ENCODE results near the gene CDHR1.

The CDHR1 gene

GRCh38 chr10:84152769-84153168, 41.6 kb upstream of the CDHR1 start:
- Histone ChIP-seq H4K20me1 (ENCODE audit: insufficient read depth, low read length) (peaks cover 6% of the 10 kb centered on the region; the same call in 1 of the 2 replicates), H3K36me3 (replicated peaks; ENCODE audit: low read depth, low read length) (peaks cover 52% of the 10 kb centered on the region)

GRCh38 chr10:84155521-84155920, 38.8 kb upstream of the CDHR1 start:
- no peak overlapping the region for H3K9ac ChIP-seq (ENCODE audit: low read length)
- H3K36me3 ChIP-seq (replicated peaks; ENCODE audit: low read depth, low read length), result peaks cover 47% of the 10 kb centered on the region

More at GRCh38 chr10:84152769-84153168, 41.6 kb upstream of the CDHR1 start:
- Histone ChIP-seq H2AFZ (ENCODE audit: low read depth, low read length) (no peak overlapping the region), H3K79me2 (ENCODE audit: low read length) (peaks cover 70% of the 10 kb centered on the region), H3K9ac (ENCODE audit: low read length) (no peak overlapping the region), H3K4me2 (ENCODE audit: low read length) (no peak overlapping the region), H3K27me3 (ENCODE audit: low read depth, low read length) (no peaks in the 10 kb centered on the region), H3K4me3 (ENCODE audit: low read length) (no peak overlapping the region), H3K4me1 (ENCODE audit: low read length) (no peaks in the 10 kb centered on the region), H3K9me3 (ENCODE audit: insufficient read depth, low read length) (no peaks in the 10 kb centered on the region), H3K27ac (ENCODE audit: low read length) (no peak overlapping the region)
- TF ChIP-seq EZH2phosphoT487 (IDR thresholded peaks at IDR 0.05; ENCODE audit: low read depth) (no peak), CTCF (IDR thresholded peaks at IDR 0.05; ENCODE audit: low read depth, low read length) (no peak)

GRCh38 chr10:84156009-84156408, 38.3 kb upstream of the CDHR1 start:
- no peaks in the 10 kb centered on the region for H3K9me3 ChIP-seq (ENCODE audit: insufficient read depth, low read length)
- no peak overlapping the region for H3K4me3 ChIP-seq (ENCODE audit: low read length)
- peaks cover 42% of the 10 kb centered on the region for H3K36me3 ChIP-seq (replicated peaks; ENCODE audit: low read depth, low read length)
- no peak for TF ChIP-seq EZH2phosphoT487 (IDR thresholded peaks at IDR 0.05; ENCODE audit: low read depth)
- TF ChIP-seq CTCF (IDR thresholded peaks at IDR 0.05; ENCODE audit: low read depth, low read length), result no peak
- no peak overlapping the region for H3K27ac ChIP-seq (ENCODE audit: low read length)
- no peak overlapping the region for H3K4me2 ChIP-seq (ENCODE audit: low read length)
- no peaks in the 10 kb centered on the region for H3K27me3 ChIP-seq (ENCODE audit: low read depth, low read length)
- H3K79me2 ChIP-seq (ENCODE audit: low read length), result peaks cover 86% of the 10 kb centered on the region
- no peak overlapping the region for H2AFZ ChIP-seq (ENCODE audit: low read depth, low read length)
- H4K20me1 ChIP-seq (ENCODE audit: insufficient read depth, low read length), result peaks cover 27% of the 10 kb centered on the region
- no peaks in the 10 kb centered on the region for H3K4me1 ChIP-seq (ENCODE audit: low read length)
- no peak overlapping the region for H3K9ac ChIP-seq (ENCODE audit: low read length)

More at GRCh38 chr10:84155521-84155920, 38.8 kb upstream of the CDHR1 start:
- no peak overlapping the region for H3K4me3 ChIP-seq (ENCODE audit: low read length)
- TF ChIP-seq CTCF (IDR thresholded peaks at IDR 0.05; ENCODE audit: low read depth, low read length) (no peak), EZH2phosphoT487 (IDR thresholded peaks at IDR 0.05; ENCODE audit: low read depth) (no peak)
- H3K4me2 ChIP-seq (ENCODE audit: low read length), result no peak overlapping the region
- no peak overlapping the region for H2AFZ ChIP-seq (ENCODE audit: low read depth, low read length)
- H4K20me1 ChIP-seq (ENCODE audit: insufficient read depth, low read length), result peaks cover 24% of the 10 kb centered on the region
- no peaks in the 10 kb centered on the region for H3K4me1 ChIP-seq (ENCODE audit: low read length)
- H3K27me3 ChIP-seq (ENCODE audit: low read depth, low read length), result no peaks in the 10 kb centered on the region
- H3K79me2 ChIP-seq (ENCODE audit: low read length), result peaks cover 86% of the 10 kb centered on the region
- no peaks in the 10 kb centered on the region for H3K9me3 ChIP-seq (ENCODE audit: insufficient read depth, low read length)
- no peak overlapping the region for H3K27ac ChIP-seq (ENCODE audit: low read length)

- Histone ChIP-seq H3K9me3 (ENCODE audit: insufficient read depth, low read length) (no peaks in the 10 kb centered on the region), H4K20me1 (ENCODE audit: insufficient read depth, low read length) (peaks cover 34% of the 10 kb centered on the region), H2AFZ (ENCODE audit: low read depth, low read length) (no peak overlapping the region), H3K27ac (ENCODE audit: low read length) (no peak overlapping the region), H3K4me1 (ENCODE audit: low read length) (no peaks in the 10 kb centered on the region; the same call in 1 of the 2 replicates), H3K27me3 (ENCODE audit: low read depth, low read length) (no peaks in the 10 kb centered on the region), H3K4me2 (ENCODE audit: low read length) (no peak overlapping the region), H3K4me3 (ENCODE audit: low read length) (no peak overlapping the region), H3K36me3 (replicated peaks; ENCODE audit: low read depth, low read length) (peaks cover 43% of the 10 kb centered on the region), H3K9ac (ENCODE audit: low read length) (no peak overlapping the region), H3K79me2 (ENCODE audit: low read length) (peaks cover 92% of the 10 kb centered on the region)
- no peak for TF ChIP-seq CTCF (IDR thresholded peaks at IDR 0.05; ENCODE audit: low read depth, low read length)
- TF ChIP-seq EZH2phosphoT487 (IDR thresholded peaks at IDR 0.05; ENCODE audit: low read depth), result no peak
These were observed 37.6 kb upstream of the CDHR1 start for GRCh38 chr10:84156768-84157167.

All from OCI-LY3 (cell line).